Gastroesophageal sphincter (tissue), 4 donors: ENCODE results near the gene SSBP4. TPM values are rescaled to one million over a fixed set of nuclear protein-coding genes. Genes with fewer than 3 reads are reported as not detected.
A peak's percentile ranks its signal among the peaks of the same experiment; 100 is the strongest.
"Not testable (repeated sequence)": the region's sequence is repeated elsewhere in the genome, so short reads cannot be mapped to it uniquely, and the experiment has no call there.

Experiments
- ATAC-seq: fragments of 150-250 bp; one replicate; pipeline ENCODE4 v1.9.1; 2016; ENCODE audit warnings: mild to moderate bottlenecking, moderate library complexity
- H3K27ac ChIP-seq, 4 donors: fragments of 200-600 bp; sonication (generic) in 3 of 4; 1 replicate in 3 of 4; 2 replicates in 1 of 4; pipeline ENCODE4 v1.5.1; 2016 to 2019
- H3K27me3 ChIP-seq: fragments of 200-600 bp; sonication (generic); one replicate; pipeline ENCODE4 v1.5.1; 2019
- H3K36me3 ChIP-seq, 2 donors: fragments of 200-600 bp; sonication (generic); one replicate each; pipeline ENCODE4 v1.5.1; 2019; ENCODE audit warnings: control low read depth in 1 of 2
- H3K4me1 ChIP-seq, 3 donors: fragments of 200-600 bp; sonication (generic); 1 replicate in 2 of 3; 2 replicates in 1 of 3; pipeline ENCODE4 v1.5.1; 2016 to 2019; ENCODE audit warnings: control low read depth in 2 of 3
- H3K4me3 ChIP-seq, 2 donors: fragments of 200-600 bp; sonication (generic); one replicate each; pipeline ENCODE4 v1.5.1; 2019; ENCODE audit warnings: mild to moderate bottlenecking in 1 of 2, moderate library complexity in 1 of 2
- H3K9me3 ChIP-seq, 3 donors: fragments of 200-600 bp; sonication (generic); one replicate each; pipeline ENCODE4 v1.5.1; 2017 to 2019; ENCODE audit warnings: control low read depth in 2 of 3
- CTCF ChIP-seq, 4 experiments: fragments of 200-600 bp in 2 of 4; fragments of 450-650 bp in 2 of 4; sonication (generic) in 1 of 4; IDR thresholded peaks; one replicate each; pipeline ENCODE4 v1.5.1; 2017 to 2019; ENCODE audit warnings: antibody characterized with exemption in 4 of 4, mild to moderate bottlenecking in 2 of 4, moderate library complexity in 2 of 4
- EP300 ChIP-seq: sonication (generic); formaldehyde crosslinking; IDR thresholded peaks from one replicate; pipeline ENCODE4 v1.6.1; 2017; ENCODE audit warnings: antibody characterized with exemption, mild to moderate bottlenecking
- POLR2A ChIP-seq, 2 donors: fragments of 450-650 bp; IDR thresholded peaks; one replicate each; pipeline ENCODE4 v1.6.1; 2017; ENCODE audit warnings: antibody characterized with exemption in 2 of 2, mild to moderate bottlenecking in 2 of 2, moderate library complexity in 1 of 2
- POLR2AphosphoS5 ChIP-seq: sonication (generic); formaldehyde crosslinking; IDR thresholded peaks from one replicate; pipeline ENCODE4 v1.6.1; 2017; ENCODE audit warnings: antibody characterized with exemption
- WGBS, 2 donors: methylation state at CpG; one replicate each; pipeline ENCODE4 v1.1.5; 2018; ENCODE audit warnings: low coverage in 1 of 2; 5-methylcytosine and 5-hydroxymethylcytosine counted together
- total RNA-seq, 4 donors: library from RNA; depleted of rRNA; stranded (reverse); fragments of >200 nt; gene quantifications; one replicate each; pipeline ENCODE4 v1.1.0, GENCODE V29; 2016

Gene SSBP4
- total RNA-seq, 4 donors from 2014 or later, result 58.4 to 76.2 (median 61.3) TPM

GRCh38 chr19:18401580-18402112 lies 17.6 kb upstream of the SSBP4 start:
- TF ChIP-seq POLR2A (IDR thresholded peaks at IDR 0.05) (no peak), POLR2AphosphoS5 (no peak), EP300 (no peak), CTCF (IDR thresholded peaks at IDR 0.05) (peak in 2 of 4 experiments; percentile 19 to 47)
- Histone ChIP-seq H3K4me1 (peaks cover 0 to 8% (median 0%) of the 10 kb centered on the region in 3 donors), H3K9me3 (no peaks in the 10 kb centered on the region), H3K27me3 (peaks cover 16% of the 10 kb centered on the region), H3K27ac (peak overlapping the region in 1 of 4 donors; percentile 51), H3K36me3 (no peaks in the 10 kb centered on the region), H3K4me3 (no peak overlapping the region)
- ATAC-seq, result peak; percentile 76
- WGBS, 2 donors, result 20% methylated on average over 4 of the region's 7 CpGs; no CpG with 5 or more reads in 1 of the 2 donors

- 78 to 81% methylated on average over 4 to 11 of the region's 18 CpGs for WGBS, 2 donors
- H3K27me3 ChIP-seq, H3K4me3 ChIP-seq, H3K36me3 ChIP-seq, ATAC-seq, H3K9me3 ChIP-seq, H3K4me1 ChIP-seq: not testable (repeated sequence)
- H3K27ac ChIP-seq, result peak overlapping the region in 1 of 4 donors; percentile 51
Observed at GRCh38 chr19:18402455-18403248, 16.5 kb upstream of the SSBP4 start.

- H3K4me3 ChIP-seq, H3K36me3 ChIP-seq, H3K27ac ChIP-seq, H3K4me1 ChIP-seq, H3K9me3 ChIP-seq, ATAC-seq, H3K27me3 ChIP-seq: not testable (repeated sequence)
- WGBS, 2 donors, result 89 to 91% methylated on average over 6 to 9 of the region's 11 CpGs
Observed at GRCh38 chr19:18405754-18406153, 13.4 kb upstream of the SSBP4 start.

- Histone ChIP-seq H3K4me3 (no peak overlapping the region), H3K36me3 (no peaks in the 10 kb centered on the region), H3K9me3 (no peaks in the 10 kb centered on the region), H3K27ac (no peak overlapping the region), H3K27me3 (no peaks in the 10 kb centered on the region), H3K4me1 (peaks cover 0 to 7% (median 0%) of the 10 kb centered on the region in 3 donors)
- ATAC-seq, result no peak
- TF ChIP-seq CTCF (IDR thresholded peaks at IDR 0.05) (no peak), POLR2AphosphoS5 (no peak), EP300 (no peak), POLR2A (IDR thresholded peaks at IDR 0.05) (no peak)
- WGBS, 2 donors, result 83 to 94% methylated on average over 5 to 9 of the region's 9 CpGs
Observed at GRCh38 chr19:18406749-18407148, 12.4 kb upstream of the SSBP4 start.

GRCh38 chr19:18408053-18408476 lies 11.1 kb upstream of the SSBP4 start:
- Histone ChIP-seq H3K36me3 (no peaks in the 10 kb centered on the region), H3K27me3 (no peaks in the 10 kb centered on the region), H3K9me3 (no peaks in the 10 kb centered on the region), H3K4me1 (peaks cover 0 to 7% (median 0%) of the 10 kb centered on the region in 3 donors), H3K4me3 (no peak overlapping the region), H3K27ac (no peak overlapping the region)
- WGBS, 2 donors, result 52 to 61% methylated on average over 4 to 9 of the region's 10 CpGs
- no peak for ATAC-seq
- TF ChIP-seq CTCF (IDR thresholded peaks at IDR 0.05) (peak in 2 of 4 experiments; percentile 14 to 49), POLR2A (IDR thresholded peaks at IDR 0.05) (no peak), POLR2AphosphoS5 (no peak)
